GM19240 (cell line): ENCODE data around the gene NOTUM.
"Not testable (repeated sequence)": the region's sequence is repeated elsewhere in the genome, so short reads cannot be mapped to it uniquely, and the experiment has no call there.

Experiments
- DNase-seq: peaks from one replicate; pipeline ENCODE4 v3.0.0; 2011; ENCODE audit warnings: low spot score; ENCODE audit not compliant: insufficient read length

NOTUM gene

DNA sequence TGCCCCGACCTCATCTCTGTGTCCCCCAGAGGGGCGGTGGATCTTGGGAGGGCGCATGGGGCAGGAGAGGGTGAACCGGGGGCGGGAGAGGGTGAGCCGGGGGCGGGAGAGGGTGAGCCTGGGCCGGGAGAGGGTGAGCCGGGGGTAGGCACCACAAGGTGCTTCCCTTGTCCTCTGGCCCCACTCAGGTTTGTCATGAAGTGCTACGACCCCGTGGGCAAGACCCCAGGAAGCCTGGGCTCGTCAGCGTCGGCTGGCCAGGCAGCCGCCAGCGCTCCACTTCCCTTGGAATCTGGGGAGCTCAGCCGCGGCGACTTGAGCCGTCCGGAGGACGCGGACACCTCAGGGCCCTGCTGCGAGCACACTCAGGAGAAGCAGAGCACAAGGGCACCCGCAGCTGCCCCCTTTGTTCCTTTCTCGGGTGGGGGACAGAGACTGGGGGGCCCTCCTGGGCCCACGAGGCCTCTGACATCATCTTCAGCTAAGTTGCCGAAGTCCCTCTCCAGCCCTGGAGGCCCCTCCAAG is 35.3 kb upstream of the NOTUM start:
- no peak for DNase-seq

DNA sequence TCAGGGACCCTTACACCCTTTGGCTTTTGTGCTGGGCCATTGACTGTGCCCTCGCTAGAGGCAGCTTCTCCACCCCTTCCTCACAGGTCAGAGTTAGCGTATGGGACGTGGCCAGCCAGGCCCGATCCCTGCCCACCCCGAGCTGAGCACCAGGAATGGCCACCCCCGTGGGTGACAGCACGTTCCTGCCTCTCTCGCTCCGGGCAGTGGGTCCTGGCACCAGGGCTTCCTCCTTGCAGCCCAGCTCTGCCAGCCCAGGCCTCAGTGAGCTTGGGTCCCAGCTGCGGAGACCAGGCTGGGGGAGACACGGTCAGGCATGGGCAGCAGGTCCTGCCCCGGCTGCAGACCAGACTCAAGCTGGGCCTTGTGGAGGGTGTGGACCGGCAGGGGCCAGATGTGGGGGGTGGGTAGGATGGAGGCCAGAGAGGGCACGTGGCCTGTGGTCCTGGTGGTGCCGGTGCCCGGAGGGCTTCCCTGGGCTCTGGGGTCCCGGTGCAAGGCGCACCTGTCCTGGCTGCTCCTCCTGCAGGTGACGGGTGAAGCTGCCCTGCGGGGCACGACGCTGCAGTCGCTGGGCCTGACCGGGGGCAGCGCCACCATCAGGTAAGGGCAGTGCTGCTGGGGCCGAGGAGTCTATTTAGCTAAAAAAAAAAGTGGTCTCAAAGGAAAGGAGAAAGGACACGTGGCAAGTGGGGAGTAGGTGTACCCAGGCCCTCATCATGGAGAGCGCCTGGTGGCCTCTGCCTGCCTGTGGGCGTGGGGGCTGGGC is 34.7 kb upstream of the NOTUM start:
- no peak for DNase-seq

GRCh38 chr17:81994593-81995462 is 33.8 kb upstream of the NOTUM start:
- DNase-seq, result no peak

DNA sequence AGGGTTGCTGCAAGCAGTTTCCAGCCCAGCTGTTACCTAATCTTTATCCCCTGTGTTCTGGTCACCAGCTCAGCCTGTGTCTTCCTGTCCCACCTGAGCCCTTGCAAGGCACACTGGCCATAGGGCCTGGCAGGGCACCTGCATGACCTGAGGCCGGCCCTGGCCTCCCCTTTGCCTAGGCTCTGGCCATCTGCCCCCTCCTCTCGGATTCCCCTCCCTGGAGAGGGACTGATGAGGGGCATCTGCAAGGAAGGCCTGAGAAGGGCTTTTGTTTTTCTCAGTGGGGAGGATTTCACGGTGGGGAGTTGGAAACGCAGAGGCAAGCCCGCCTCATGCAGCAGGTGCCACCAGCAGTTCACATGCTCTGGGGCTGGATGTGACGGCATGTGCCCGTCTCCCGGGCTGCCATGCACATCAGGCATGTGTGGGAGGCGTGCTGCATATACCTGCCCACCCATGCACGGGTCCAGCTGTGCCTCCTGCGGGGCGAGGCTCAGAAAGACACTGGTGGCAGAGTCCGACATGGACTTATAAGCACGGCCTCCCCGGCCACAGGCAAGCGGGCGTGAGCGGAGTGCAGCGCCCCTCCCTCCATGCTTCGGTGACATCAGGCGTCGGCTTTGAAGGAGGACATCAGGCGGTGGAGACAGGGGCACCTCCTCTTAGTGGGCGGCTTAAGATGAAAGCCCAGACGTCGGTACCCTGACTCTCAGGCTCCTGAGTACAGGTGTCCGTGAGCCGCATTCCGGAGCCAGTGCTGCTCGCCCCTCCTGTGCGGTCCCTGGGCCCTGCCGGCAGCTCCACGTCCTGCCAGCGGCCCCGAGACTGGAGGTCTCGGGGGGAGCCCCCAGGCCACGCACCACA is 33.0 kb upstream of the NOTUM start:
- no peak for DNase-seq

DNA sequence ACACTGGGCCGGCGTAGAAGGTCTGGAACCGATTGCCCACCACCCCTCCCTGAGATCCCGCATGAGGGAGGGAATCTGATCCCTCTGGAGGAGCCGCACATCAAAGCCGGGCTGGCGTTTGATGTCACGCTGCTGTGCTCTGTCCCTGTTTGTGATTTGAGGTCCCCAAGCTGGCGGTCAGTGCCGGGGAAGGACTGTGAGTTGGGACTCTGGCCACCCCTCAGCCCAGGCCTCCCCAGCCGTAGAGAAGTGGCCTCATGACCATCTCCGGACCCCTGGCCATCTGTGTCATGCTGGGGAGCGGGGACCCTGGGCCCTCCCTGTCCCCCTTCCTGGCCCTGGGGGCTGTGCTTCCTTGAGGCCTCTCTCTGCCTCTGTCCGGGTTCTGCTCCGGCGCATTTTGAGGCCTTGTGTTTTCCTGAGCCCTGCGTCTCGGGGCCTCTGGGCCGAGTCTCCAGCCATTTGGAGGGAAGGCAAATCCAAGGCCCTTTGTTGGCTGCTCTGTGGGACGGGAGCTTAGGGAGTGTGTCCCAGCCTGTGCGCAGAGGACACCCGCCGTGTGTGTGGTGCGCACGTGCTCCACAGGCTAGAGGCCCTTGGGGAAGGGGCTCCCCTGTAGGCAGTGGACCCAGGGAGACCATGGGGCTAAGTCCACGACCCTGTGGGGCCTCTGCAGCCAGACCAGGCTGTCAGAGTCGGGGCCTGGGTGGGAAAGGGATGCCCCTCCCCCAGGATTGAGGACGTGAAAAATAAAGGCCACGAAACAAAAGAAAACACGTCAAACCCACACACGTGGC is 31.5 kb upstream of the NOTUM start:
- DNase-seq, result no peak

DNA sequence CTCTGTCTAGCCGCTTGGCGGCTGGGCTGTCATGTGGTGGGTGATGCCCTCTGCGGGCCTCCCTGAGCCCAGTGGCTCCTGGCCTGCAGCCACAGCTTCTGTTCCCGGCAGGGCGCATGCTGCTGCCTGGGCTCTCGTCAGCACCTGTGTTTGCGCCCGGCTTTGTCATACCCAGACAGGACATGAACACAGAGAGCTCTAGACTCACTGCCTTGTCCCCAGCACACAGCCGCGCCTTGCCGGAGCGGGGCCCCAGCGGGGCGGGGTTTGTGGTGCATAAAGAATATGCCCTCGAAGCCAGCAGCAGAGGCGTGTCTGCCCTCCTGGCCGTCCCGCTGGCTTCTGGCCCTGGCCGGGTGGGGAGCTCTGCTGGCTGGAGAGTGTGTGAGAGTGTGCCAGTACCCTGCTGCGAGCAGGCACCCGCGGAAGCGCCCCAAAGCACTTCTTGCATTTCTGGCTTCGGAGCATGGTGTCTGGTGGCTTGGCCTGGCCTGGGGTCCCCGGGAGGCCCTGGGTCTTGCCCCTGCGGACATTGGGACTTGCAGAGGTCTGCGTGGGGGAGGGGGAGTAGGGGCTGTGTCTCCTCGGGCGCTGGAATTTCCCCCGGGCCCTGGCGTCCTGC is 30.8 kb upstream of the NOTUM start:
- no peak for DNase-seq

DNA sequence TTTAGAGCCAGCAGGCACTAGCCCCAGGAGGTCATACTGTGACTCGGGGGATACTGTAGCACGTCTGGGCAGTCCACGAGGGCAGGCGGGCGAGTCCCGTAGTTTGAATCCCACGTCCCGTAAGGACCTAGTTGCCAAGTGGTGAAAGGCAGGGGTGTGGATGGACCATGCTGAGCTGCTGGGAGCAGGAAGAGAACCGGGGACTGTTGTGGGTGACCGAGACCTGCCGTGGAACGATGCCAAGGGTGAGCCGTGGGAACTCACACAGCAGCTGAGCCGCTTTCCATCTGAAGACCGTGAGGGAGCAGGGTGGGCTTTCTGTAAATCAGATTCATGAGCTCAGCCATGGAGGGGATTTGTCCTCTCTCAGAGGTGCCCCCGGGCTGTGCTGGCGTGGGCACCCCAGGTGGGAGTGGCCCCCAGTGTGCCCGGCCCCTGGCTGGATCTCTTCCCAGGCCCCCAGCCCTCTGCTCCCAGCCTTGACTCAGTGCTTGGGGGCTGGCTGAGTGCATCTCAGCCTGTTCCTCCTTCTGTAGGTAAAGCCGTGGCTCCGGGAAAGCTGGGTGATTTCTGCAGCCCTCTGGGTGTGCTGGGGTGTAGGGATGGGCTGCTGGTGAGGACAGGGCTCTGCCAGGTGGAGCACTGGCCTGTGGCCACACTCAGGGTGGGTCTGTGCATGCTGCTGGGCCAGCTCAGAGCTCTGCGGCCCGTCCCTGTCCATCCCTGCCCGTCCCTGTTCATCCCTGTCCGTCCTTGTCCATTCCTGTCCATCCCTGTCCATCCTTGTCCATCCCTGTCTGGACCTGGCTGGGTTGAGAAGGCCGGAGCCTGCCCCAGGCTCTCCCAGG is 30.1 kb upstream of the NOTUM start:
- no peak for DNase-seq

DNA sequence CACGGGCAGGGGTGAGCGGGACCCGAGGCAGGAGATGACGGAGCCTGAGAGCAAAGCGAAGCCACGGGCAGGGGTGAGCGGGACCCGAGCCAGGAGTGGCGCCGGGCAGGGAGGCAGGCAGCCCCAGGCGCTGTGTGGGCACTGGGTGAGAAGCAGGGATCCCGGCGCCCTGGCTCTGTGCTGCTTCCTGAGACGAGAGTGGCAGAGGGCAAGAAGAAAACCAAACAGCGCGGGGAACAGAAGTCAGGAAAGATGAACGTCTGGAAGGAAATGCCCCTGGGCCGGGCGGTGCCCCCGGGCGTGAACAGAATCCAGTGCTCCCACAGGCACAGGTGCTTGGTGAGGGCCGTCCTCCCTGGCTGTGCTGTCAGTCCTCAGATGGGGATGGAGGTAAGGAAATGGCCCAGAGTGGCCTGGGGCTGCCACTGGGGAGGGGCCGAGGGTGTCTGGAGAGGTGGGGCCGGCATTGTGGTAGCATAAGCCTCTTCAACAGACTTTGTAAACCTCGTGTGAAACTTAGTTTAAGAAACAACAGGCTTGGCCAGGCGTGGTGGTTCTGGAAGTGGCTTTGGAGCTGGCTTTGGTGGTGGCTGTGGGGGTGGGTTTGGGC is 26.3 kb upstream of the NOTUM start:
- no peak for DNase-seq

- DNase-seq, result no peak
These were observed 25.6 kb upstream of the NOTUM start for GRCh38 chr17:81986606-81987005.

DNA sequence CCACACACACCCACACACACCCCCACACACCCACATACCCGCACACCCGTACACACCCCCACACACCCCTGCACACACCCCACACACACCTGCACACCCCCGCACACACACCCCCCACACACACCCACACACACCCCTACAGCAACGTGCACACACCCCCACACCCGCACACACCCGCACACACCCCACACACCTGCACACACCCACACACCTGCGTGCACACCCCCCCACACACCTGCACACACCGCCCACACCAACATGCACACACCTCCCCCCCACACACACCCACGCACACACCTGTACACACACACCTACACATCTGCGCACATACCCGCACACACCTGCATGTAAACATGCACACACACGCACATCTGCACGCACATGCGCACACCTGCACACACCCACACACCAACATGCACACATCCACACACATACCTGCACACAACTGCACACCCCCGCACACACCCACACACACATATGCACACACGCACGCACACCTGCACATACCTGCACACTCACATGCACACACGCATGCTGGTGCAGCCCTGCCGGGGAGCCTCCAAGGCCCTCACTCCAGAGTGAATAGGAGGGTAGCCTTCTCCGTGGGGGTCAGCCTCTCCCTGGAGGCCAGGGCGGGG is 23.9 kb upstream of the NOTUM start:
- DNase-seq, result no peak

GRCh38 chr17:81983639-81984373 is 22.8 kb upstream of the NOTUM start:
- no peak for DNase-seq

DNA sequence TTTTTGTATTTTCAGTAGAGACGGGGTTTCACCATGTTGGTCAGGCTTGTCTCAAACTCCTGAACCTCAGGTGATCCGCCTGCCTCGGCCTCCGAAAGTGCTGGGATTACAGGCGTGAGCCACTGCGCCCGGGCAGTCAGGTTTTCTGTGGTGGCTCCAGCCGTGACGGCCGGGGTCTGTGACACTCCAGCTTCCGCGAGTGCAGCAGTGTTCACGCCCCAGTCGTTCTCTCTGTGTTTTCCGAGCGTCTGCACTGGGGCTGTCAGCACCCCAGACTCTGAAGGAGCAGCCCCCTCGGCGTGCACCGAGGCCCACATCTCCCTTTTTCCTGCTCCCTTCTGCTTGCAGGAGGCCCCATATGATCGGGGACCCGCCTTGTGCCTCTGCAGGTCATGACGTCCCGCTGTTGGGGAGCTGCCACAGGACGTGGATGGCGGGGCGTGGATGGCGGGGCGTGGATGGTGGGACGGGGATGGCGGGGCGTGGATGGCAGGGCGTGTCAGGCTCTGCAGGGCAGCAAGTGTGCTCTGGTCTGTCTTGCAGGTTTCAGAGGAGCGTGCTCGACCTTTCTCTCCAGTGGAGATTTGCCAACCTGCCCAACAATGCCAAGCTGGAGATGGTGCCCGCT is 22.1 kb upstream of the NOTUM start:
- no peak for DNase-seq

DNA sequence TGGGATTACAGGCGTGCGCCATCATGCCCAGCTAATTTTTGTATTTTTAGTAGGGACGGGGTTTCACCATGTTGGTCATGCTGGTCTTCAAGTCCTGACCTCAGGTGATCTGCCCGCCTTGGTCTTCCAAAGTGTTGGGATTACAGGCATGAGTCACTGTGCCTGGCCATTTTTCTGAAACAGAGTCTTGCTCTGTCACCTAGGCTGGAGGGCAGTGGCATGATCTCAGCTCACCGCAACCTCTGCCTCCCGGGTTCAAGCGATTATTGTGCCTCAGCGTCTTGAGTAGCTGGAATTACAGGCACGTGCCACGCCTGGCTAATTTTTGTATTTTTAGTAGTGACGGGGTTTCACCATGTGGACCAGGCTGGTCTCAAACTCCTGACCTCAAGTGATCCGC is 20.5 kb upstream of the NOTUM start:
- not testable (repeated sequence) for DNase-seq

DNA sequence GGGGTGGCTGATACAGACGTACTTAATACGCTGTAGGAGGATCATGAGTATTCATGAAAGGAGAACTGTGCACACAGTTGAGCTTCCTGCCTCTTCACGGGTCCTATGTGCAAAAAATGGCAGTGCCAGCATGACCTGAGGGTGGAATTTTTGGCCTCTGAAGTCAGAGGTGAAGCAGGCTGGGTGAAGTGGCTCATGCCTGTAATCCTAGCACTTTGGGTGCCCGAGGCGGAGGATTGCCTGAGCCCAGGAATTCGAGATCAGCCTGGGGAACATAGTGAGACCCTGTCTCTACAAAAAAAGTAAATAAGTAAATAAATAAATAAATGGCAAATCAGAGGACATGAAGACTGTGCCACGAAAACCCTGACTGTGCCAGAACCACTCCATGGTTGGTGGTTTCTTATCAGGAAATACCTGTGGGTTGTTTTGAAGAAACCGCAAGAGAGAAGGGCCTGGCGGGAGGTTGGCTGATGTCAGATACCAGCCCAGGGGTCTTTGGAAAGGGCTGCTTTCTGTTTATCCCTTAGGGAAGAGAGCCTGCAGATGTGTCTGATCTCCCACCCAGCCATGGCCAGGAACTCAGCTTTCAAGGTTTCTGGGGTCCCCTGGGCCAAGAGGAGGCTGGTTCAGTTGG is 19.8 kb upstream of the NOTUM start:
- DNase-seq, result no peak

DNA sequence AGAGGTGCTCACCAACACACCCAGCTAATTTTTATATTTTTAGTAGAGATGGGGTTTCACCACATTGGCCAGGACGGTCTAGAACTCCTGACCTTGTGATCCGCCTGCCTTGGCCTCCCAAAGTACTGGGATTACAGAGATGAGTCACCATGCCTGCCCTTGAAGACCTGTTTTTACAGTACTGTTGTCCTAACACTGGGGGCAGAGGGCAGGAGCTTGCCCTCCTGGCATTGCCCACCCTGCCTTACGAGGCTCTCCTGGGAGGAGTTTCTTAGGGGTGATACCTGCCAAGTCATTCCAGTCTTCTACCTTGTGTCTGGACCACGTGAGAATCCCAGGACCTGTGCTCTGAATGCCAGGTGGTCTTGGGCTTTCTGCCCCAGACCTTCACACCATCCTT is 19.1 kb upstream of the NOTUM start:
- DNase-seq, result no peak

DNA sequence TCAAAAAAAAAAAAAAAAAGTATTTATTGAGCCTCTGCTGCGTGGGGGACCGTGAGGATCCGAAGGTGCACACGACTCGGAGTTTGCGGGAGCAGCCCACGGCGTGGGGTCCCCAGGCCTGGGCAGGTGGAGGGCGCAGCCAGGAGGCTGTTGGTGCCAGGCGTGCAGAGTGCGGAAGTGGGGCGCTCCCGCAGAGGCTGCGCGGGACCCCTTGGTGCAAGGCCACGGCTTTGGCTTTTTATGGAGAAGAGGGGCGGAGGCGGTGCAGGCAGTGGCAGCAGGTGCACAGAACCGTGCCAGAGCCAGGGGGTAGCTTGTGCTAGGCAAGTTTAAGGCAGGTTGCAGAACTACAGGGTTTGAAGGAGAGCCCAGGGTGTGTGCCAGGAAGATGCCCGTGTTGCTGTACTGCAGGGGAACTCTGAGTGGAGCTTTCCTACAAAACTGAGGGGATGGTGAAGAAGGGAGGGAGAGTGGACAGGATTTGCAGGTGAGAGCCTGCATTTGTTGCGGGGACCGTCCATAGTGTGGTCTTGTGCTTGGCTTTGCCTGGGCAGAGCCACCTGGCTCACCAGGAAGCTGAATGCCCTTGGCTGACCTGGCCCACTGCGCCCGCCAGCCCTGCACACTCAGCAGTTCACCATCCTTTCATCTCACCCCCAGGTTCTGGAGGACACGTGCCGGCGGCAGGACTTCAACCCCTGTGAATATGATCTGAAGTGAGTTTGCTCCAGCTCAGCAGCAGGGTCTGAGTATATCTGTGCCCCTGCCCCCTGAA is 17.7 kb upstream of the NOTUM start:
- DNase-seq, result no peak
